DND-41 (cell line): ENCODE results near the gene CLSTN2.

Source experiments
- ATAC-seq: fragments of 200-7000 bp; cut with Tn5 transposase; 3 replicates; pipeline ENCODE4 v1.9.1; 2021; ENCODE audit warnings: low read depth; ENCODE audit not compliant: insufficient read depth
- DNase-seq: peaks from one replicate; pipeline ENCODE4 v3.0.0-alpha.2; 2020
- H2AFZ ChIP-seq: 2 replicates; pipeline ENCODE4 v1.6.0; 2012; ENCODE audit warnings: low read depth, low read length
- H3K27ac ChIP-seq: 2 replicates; pipeline ENCODE4 v1.5.1; 2012; ENCODE audit warnings: low read length, inconsistent platforms
- H3K27me3 ChIP-seq: fragments of 200-600 bp; sonication (generic); 2 replicates; pipeline ENCODE4 v1.6.0; 2012; ENCODE audit warnings: low read length, mild to moderate bottlenecking, inconsistent platforms; ENCODE audit not compliant: insufficient read depth, poor library complexity
- H3K36me3 ChIP-seq: 2 replicates; pipeline ENCODE4 v1.5.1; 2012; ENCODE audit warnings: low read length, inconsistent platforms; ENCODE audit not compliant: insufficient read depth
- H3K4me1 ChIP-seq: 2 replicates; pipeline ENCODE4 v1.5.1; 2012; ENCODE audit warnings: mild to moderate bottlenecking, low read length; ENCODE audit not compliant: insufficient read depth
- H3K4me2 ChIP-seq: 2 replicates; pipeline ENCODE4 v1.6.0; 2012; ENCODE audit warnings: mild to moderate bottlenecking, moderate library complexity, low read length, inconsistent platforms; ENCODE audit not compliant: insufficient read depth
- H3K4me3 ChIP-seq, 2 experiments: fragments of 200-600 bp in 1 of 2; shearing (Covaris generic) in 1 of 2; 2 replicates each; pipeline ENCODE4 v1.5.1; 2012 to 2016; ENCODE audit warnings: inconsistent platforms in 2 of 2, low read length in 2 of 2, mild to moderate bottlenecking in 2 of 2, low read depth in 1 of 2, moderate library complexity in 1 of 2
- H3K79me2 ChIP-seq: 2 replicates; pipeline ENCODE4 v1.6.0; 2012; ENCODE audit warnings: low read length, inconsistent platforms; ENCODE audit not compliant: insufficient read depth
- H3K9ac ChIP-seq: 2 replicates; pipeline ENCODE4 v1.6.0; 2012; ENCODE audit warnings: low read depth, mild to moderate bottlenecking, inconsistent platforms, low read length, moderate library complexity
- H3K9me3 ChIP-seq: 2 replicates; pipeline ENCODE4 v1.5.1; 2012; ENCODE audit warnings: low read length, moderate library complexity, mild to moderate bottlenecking, inconsistent platforms; ENCODE audit not compliant: insufficient read depth, severe bottlenecking
- H4K20me1 ChIP-seq: 2 replicates; pipeline ENCODE4 v1.6.0; 2012; ENCODE audit warnings: low read length; ENCODE audit not compliant: insufficient read depth
- CTCF ChIP-seq: IDR thresholded peaks from 2 replicates; pipeline ENCODE4 v1.5.1; 2012; ENCODE audit warnings: borderline replicate concordance, low read length, moderate library complexity, mild to moderate bottlenecking; ENCODE audit not compliant: poor library complexity, severe bottlenecking; ENCODE audit errors: extremely low read depth
- EZH2 ChIP-seq: IDR thresholded peaks from 3 replicates; pipeline ENCODE4 v1.6.1; 2012; ENCODE audit warnings: borderline replicate concordance, low read depth, mild to moderate bottlenecking, moderate library complexity, low read length, inconsistent platforms; ENCODE audit not compliant: severe bottlenecking

Gene CLSTN2

GRCh38 chr3:139988472-139989156, 53.6 kb downstream of the CLSTN2 start:
- H3K4me3 ChIP-seq, result no peak overlapping the region
- H3K4me2 ChIP-seq, result no peak overlapping the region
- no peak overlapping the region for H3K27ac ChIP-seq
- H3K79me2 ChIP-seq, result no peaks in the 10 kb centered on the region
- H3K9ac ChIP-seq, result no peak overlapping the region
- DNase-seq, result no peak
- no peaks in the 10 kb centered on the region for H3K4me1 ChIP-seq
- ATAC-seq, result no peak
- H3K27me3 ChIP-seq, result peaks cover 3% of the 10 kb centered on the region
- no peaks in the 10 kb centered on the region for H3K9me3 ChIP-seq
- TF ChIP-seq CTCF (no peak), EZH2 (no peak)
- no peak overlapping the region for H2AFZ ChIP-seq
- no peaks in the 10 kb centered on the region for H3K36me3 ChIP-seq
- H4K20me1 ChIP-seq, result no peaks in the 10 kb centered on the region

GRCh38 chr3:139994891-139995290, 59.9 kb downstream of the CLSTN2 start:
- Histone ChIP-seq H3K27ac (no peak overlapping the region), H3K36me3 (no peaks in the 10 kb centered on the region), H4K20me1 (no peaks in the 10 kb centered on the region), H3K79me2 (no peaks in the 10 kb centered on the region), H3K9me3 (no peaks in the 10 kb centered on the region), H3K4me3 (no peak overlapping the region), H3K4me2 (no peak overlapping the region), H2AFZ (no peak overlapping the region), H3K27me3 (peaks cover 3% of the 10 kb centered on the region), H3K4me1 (no peaks in the 10 kb centered on the region), H3K9ac (no peak overlapping the region)
- ATAC-seq (no peak), DNase-seq (no peak)
- TF ChIP-seq EZH2, result no peak
- no peak for TF ChIP-seq CTCF

- DNase-seq, result no peak
- Histone ChIP-seq H3K36me3 (no peaks in the 10 kb centered on the region), H4K20me1 (no peaks in the 10 kb centered on the region), H3K4me1 (no peaks in the 10 kb centered on the region), H3K4me3 (no peak overlapping the region), H3K79me2 (no peaks in the 10 kb centered on the region), H3K27me3 (peaks cover 15% of the 10 kb centered on the region), H3K9me3 (no peaks in the 10 kb centered on the region), H2AFZ (no peak overlapping the region), H3K9ac (no peak overlapping the region), H3K27ac (no peak overlapping the region), H3K4me2 (no peak overlapping the region)
- no peak for ATAC-seq
- TF ChIP-seq CTCF (no peak), EZH2 (no peak)
Measured at GRCh38 chr3:140004271-140004670, 69.3 kb downstream of the CLSTN2 start.
